HG02678 (cell line): ENCODE results near the gene CENPX.

ENCODE experiments used
- ATAC-seq: cut with Tn5 transposase; IDR thresholded peaks from one replicate; pipeline ENCODE4 v1.9.1; 2021; ENCODE audit warnings: mild to moderate bottlenecking, moderate library complexity; ENCODE audit not compliant: unreplicated experiment

CENPX gene

DNA sequence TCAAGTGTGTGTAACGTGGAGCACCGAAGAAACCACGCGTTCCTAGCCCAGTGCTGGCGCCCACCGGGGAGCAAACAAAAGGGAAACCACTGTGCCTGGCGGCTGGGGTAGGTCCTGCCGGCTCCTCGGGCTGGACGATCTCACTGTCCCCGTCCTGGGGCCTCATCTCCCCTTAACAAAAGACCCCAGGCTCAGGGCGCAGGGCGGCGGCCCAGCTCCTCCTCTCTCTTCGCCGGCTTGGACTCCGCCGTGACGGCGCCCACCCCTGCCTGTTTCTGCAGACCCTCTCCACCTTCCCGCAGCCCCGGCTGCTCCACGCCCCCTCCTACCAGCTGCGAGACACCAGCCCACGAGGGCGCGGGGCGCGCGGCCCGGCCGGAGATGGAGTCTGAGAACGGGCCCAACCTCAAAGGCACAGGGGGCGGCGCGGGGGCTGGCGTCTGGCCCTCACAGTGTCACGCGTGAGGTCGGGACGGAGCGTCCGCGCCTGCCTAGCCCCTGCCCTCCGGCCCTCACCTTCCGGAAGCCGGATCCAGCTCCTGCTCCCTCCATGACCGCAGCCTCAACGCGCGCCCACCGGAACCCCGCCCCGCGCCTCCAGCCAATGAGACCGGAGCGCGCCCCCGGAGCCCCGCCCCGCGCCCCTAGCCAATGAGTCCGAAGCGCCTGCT, at the start of gene CENPX:
Gene CENPX (minus strand): TSS at position 569 of the 671 bp plus-strand sequence. CDS start 17 bp downstream, at position 552.
- no peak for ATAC-seq

GRCh38 chr17:82070611-82071010, 47.9 kb upstream of the CENPX start:
- no peak for ATAC-seq

DNA sequence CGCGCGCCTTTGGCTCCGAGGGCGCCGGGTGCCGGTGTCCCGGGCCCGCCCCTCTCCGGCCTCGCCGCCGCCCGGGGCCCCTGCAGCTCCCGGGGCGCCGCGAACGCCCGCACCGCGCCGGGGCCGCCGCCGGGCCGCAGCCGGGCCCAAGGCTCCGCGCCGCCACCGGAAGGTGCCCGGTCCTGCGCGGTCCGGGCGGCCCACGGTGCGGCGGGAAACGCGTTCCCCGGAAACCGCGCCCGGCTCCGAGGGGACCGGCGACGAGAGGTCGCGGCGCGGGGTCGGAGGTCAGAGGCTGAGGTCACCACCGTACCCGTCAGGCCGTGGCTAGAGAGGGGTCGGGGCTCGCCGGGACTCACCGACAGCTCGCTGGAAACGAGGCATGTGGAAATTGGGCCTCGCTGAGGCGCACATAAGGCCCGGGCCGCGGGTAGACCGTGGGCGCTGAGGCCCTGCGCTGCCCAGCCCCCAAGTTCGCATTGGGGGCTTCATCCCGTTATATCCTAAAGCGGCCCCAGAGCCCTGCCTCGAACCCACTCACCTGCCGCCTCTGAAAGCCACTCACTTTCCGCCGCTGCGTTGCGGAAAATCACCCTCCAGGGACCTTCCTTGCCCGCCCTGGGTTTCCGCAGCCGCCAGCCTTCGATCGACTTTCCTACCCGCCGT, 43.1 kb upstream of the CENPX start, which contains the start of gene DUS1L:
Gene DUS1L (minus strand): TSS at position 167 of the 666 bp plus-strand sequence. CDS start 745 bp downstream, outside the sequence.
- peak; percentile 80 for ATAC-seq

DNA sequence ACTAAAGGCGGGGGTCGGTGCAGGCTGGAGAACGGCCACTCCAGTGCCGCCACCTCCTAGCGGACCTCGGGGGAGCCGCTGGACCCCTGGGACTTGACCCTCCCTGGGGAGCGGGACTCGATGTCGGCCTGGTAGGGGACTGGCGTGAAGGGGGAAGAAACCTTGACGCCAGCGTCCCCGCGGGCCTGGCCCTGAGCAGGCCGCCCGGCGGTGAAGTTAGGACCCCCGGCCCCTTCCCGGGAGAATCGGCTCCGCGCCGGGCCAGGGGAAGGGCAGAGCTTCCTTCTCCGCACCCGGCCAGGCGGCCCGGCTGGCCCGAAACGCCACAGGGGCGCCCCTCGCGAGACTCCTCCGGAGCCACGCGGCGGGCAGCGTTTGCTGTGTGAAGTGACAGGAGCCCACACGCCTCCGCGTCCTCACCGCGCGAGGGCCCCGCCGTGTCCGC, 42.5 kb upstream of the CENPX start:
- ATAC-seq = peak; percentile 10

DNA sequence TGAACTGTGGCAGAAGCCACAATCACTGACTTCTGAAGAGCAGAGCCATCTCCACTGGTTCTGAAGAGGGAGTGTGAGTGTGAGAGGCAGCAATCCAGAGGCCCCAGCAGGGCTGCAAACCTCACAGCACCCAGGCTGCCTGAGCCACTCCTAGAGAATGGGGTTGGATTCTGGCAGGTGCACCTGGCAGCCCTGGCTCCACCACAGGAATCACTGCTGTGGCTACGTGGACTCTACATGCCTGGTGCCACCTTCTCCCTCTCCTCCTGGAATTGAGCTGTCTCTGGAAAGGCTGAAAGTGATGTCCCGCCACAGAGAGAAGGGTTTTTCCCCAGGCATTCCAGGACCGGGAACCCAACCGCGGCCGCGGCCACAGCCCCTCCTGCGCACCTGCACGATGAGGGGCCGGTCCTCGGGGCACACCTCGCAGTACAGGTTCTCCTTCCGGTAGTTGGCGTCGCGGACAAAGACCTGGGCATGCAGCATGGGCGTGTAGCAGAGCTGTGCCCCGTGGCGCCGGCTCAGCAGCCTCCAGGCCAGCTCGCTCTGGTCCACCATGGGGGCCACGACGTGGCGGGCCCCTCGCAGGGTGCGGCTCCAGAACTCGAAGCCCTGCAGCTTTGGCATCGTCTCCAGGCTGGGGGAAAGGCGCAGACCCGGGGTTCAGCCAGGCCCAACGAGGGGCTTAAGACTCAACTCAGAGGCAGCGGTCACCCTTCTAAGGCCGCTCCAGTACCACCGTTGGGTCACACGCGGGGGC, 41.9 kb upstream of the CENPX start:
- no peak for ATAC-seq

GRCh38 chr17:82063424-82064415, 41.0 kb upstream of the CENPX start:
- ATAC-seq = no peak

- no peak for ATAC-seq
Observed at GRCh38 chr17:82062984-82063368, 40.3 kb upstream of the CENPX start.

- ATAC-seq = no peak
Observed at GRCh38 chr17:82062076-82062983, 39.7 kb upstream of the CENPX start.

- no peak for ATAC-seq
Observed at GRCh38 chr17:82061047-82061925, 38.6 kb upstream of the CENPX start.

- no peak for ATAC-seq
Observed at GRCh38 chr17:82060614-82061013, 37.9 kb upstream of the CENPX start.

GRCh38 chr17:82060001-82060380, 37.3 kb upstream of the CENPX start:
- no peak for ATAC-seq

DNA sequence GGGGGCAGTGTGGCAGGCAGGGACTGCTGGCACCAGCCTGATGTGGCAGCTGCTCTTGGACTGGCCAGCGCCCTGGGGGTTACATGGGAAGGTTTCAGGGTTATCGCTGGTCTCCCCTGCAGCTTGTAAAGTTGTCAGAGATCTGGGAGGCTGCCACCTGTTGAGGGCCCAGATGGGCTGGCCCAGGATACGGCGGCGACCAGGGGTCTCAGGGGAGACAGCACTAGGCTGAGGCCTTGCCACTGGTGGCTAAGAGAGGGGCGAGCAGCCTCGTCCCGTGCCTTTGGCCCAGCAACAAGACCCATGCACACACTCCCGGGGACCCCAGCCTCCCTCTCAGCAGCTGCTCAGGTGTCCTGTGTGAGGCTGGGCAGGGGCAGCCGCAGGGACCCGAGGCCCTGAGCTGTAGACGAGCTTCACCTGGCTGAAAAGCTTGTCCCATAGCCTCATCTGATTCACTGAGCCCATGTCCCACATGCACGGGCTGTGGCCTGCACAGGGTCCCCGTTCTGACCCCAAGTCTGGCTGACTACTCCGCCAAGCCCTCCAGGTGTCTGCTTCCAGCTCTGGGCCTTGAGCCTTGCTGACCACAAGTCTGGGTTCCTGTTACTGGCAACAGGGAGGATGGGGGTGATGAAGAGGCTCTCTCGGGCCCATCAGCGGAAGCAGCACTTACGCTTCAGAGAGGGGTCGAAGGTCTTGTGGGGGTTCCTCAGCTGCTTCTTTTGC, 36.8 kb upstream of the CENPX start:
- ATAC-seq = no peak

DNA sequence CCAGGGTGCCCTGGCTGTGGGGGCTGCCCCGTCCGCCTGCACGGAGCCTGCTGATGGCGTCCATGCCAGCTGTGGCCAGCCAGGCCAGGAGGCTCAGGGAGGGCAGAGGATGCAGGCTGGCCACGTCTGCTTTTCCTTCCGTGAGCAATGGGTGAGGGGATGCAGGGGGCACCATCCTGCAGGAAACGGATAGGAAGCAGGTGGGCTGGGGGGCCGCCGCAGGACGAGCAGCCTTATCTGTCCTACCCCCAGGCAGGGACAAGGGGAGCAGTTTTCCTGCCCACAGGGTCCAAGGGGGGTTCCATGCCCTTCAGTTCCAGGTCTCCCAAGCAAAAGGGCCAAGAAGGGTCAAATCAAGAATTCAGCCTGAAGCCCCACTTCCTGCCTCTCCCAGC, 36.2 kb upstream of the CENPX start:
- no peak for ATAC-seq

DNA sequence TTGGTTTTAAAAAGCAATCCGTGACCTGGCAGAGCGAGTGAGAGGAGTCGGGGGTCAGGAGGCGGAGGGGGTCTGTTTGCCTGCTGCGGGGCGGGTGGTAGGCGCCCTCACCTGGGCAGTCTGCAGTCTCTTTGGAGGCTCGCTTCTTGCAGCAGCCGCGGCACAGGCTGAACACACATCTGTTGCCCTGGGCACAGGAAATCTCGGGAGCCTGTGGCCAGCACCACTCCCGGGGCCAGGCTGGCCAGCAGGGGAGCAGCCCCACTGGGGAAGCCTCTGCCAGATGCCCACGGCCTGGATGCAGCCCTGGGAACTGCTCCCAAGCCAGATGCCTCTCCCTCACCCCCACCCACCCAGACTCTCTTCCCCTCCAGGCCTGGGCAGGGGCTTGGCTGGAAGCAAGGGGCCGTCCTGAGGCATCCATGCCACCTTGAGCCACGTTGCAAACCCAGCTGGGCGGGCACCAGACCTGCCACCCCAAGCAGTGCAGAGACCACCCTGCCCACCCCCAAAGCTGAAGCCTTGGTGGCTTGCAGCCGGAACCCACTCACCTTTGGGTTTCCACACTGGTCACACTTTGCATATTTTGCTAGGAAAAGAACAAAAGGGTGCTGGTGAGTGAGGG, 35.7 kb upstream of the CENPX start:
- no peak for ATAC-seq

GRCh38 chr17:82056729-82057621, 34.3 kb upstream of the CENPX start:
- no peak for ATAC-seq

DNA sequence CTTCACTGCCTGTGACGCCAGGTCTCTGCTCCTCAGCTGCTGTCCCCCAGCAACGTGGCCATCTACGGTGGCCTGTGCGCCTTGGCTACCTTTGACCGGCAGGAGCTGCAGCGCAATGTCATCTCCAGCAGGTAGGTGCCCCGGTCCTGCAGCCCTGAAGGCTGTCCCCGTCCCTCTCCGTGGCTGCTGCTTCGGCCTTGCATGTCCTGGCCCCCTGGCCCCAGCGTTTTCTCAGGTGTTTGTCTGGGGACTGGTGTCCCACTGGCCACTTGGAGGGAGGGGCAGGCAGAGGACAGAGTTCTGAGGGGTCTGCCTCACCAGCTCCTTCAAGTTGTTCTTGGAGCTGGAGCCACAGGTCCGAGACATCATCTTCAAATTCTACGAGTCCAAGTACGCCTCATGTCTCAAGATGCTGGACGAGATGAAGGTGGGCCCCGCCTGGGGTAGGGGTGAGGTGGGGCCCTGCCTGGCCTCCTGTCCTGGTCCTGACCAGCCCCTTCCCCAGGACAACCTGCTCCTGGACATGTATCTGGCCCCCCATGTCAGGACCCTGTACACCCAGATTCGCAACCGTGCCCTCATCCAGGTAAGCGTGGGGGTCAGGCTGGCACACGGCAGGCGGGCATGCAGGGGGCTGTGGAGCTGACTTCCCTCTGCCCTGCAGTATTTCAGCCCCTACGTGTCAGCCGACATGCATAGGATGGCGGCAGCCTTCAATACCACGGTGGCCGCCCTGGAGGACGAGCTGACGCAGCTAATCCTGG, 33.5 kb upstream of the CENPX start:
- ATAC-seq = no peak
